Astrocyte of the spinal cord (primary cell): ENCODE measurements around the gene SFMBT1.

ENCODE experiments used
- DNase-seq: peaks from one replicate; pipeline ENCODE4 v3.0.0; 2011; ENCODE audit warnings: low read depth, low spot score
- H3K4me3 ChIP-seq: 2 replicates; pipeline ENCODE4 v1.5.1; 2011; ENCODE audit warnings: low read depth, mild to moderate bottlenecking, low read length, moderate library complexity
- in situ Hi-C: cut with HindIII; loops from 2 replicates; pipeline ENCODE4 v1.10.0; 2017; ENCODE audit warnings: low sequenced_read_pairs
- TF ChIP-seq, protein P1 (sequence below): IDR thresholded peaks from 2 replicates; pipeline ENCODE4 v1.5.1; 2012; ENCODE audit warnings: low read depth, mild to moderate bottlenecking, low read length, inconsistent platforms

SFMBT1 gene

DNA sequence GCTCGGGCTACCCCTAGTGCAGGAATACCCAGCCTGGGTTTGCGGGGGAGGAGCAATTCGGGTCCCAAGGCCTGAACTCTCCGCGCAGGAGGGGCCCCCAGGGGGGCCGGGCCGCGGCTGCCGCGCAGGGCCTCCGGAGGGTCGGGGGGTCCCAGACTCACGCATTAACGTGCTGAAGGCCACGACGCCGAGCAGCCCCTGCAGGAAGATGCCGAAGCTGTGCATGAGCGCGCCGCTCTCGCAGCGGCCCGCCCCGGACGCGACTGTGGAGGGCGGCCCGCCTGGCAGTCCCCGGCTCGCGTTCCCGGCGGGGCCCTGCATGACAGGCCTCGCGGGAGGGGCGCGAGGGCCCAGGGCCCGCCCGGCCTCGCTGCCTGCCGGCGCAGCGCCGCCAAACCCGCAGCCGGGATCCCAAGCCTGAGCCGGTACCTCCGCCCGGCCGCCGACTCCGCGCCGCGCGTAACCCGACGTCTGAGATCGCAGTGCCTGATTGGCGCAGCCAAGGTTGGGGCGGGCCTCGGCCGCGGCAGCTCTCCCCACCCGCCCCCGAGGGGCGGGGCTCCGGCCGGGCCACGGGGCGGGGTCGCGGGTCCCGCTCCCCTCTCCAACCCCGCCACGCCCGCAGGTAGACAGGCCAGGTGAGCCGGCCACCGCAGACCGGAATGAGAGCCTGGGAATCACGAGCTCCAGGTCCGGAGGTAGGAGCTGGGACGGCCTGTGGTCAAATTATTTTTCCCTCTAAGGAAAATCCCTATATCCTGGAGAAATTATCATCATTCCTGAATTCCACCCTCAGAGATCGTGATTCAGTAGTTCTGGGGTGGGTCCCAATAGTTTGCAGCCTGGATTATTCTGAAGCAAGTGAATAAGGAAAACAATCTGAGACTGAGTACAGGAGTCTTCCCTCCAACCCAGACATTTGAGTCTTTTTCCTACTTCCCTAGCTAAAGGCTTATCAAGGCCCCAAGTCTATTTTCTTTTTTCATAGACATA is 148.4 kb downstream of the SFMBT1 start, which contains the start of gene STIMATE:
Gene STIMATE, minus strand, starts transcription at position 419 of the 993 bp plus-strand sequence. Its CDS starts 98 bp downstream, at position 321.
- in situ Hi-C loops = no loop called here
- TF ChIP-seq, protein P1, sequence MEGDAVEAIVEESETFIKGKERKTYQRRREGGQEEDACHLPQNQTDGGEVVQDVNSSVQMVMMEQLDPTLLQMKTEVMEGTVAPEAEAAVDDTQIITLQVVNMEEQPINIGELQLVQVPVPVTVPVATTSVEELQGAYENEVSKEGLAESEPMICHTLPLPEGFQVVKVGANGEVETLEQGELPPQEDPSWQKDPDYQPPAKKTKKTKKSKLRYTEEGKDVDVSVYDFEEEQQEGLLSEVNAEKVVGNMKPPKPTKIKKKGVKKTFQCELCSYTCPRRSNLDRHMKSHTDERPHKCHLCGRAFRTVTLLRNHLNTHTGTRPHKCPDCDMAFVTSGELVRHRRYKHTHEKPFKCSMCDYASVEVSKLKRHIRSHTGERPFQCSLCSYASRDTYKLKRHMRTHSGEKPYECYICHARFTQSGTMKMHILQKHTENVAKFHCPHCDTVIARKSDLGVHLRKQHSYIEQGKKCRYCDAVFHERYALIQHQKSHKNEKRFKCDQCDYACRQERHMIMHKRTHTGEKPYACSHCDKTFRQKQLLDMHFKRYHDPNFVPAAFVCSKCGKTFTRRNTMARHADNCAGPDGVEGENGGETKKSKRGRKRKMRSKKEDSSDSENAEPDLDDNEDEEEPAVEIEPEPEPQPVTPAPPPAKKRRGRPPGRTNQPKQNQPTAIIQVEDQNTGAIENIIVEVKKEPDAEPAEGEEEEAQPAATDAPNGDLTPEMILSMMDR = no peak
- peak; percentile 74 for DNase-seq
- peak within 1 kb of the TSS; percentile 70 for H3K4me3 ChIP-seq

DNA sequence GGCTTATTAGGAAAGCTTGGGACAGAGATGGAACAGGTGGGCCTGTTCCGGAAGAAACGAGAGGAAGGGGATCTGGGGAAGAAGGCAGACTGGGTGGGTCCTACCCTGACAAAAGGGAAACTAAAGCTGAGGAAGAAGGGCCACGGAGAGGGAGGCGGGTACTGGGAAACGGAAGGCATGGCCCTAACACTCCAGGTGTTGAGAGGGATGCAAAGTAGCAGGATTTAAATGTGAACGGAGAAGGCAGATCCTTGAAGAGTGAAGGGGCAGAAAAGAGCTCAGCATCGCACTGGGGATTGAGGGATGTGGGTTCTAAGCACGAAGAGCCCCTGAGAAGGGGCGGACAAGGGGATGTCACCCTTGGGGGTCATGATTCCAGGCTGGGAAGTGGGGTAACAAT is 149.3 kb downstream of the SFMBT1 start:
- TF ChIP-seq, protein P1 = no peak
- no peak for DNase-seq
- H3K4me3 ChIP-seq = peak overlapping the region; percentile 70
- in situ Hi-C loops = no loop called here

DNA sequence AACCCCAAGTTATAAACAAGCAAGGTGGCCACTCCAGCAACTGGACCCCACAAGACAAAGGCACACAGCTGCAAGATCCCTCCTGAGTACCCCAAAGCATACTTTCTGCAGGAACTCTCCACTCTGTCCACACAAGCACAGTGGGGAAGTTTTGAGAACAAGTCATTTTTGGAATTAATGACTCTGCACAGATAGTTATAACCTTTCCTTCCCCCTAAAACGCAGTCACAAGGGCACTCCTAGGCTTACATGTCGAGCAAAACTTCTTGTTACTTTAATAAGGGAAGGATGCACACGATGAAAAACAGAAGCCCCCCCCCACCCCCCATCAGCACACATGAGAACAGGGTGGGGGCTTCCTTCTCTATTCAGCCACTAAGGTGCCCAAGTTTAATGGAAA is 149.7 kb downstream of the SFMBT1 start:
- TF ChIP-seq, protein P1 = no peak
- H3K4me3 ChIP-seq = peak overlapping the region; percentile 70
- in situ Hi-C loops = no loop called here
- DNase-seq = no peak

DNA sequence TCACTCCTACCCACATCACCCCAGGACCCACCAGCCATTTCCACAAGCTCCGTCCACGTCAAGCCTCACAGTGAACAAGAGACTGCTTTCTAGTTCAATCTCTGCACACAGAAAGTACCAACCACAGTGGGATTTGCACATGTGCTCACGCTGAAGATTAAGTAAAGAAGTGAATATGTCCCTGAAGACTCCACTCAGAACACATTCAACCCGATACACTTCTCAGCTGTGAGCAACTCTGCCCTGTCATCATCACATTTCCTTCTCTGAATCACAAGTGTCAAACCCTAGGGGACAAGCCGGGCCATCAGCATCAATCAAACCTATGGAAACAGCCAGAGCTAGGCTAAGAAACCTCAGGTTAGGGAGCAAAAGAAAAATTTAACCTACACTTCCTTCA is 150.5 kb downstream of the SFMBT1 start:
- in situ Hi-C loops = no loop called here
- no peak overlapping the region for H3K4me3 ChIP-seq
- no peak for DNase-seq
- TF ChIP-seq, protein P1 = no peak

DNA sequence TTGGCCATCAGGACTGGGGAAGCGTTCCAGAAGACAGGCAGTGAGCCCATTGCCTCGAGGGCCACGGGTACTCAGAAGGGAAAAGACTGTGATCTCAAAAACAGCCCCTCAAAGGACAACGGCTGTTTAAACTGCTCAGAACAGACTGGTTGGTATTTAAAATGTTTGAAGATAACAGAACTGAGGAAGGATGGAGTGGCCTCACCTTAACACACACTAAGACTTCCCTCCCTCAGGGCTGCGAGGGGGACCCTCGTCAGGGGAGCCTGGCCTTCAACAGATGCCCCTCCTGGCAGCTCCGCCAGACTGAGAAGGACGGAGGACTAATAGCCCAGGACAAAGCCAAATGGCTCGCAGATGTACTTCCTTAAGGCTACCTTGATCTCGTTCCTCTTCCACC is 151.1 kb downstream of the SFMBT1 start:
- in situ Hi-C loops = no loop called here
- H3K4me3 ChIP-seq = no peak overlapping the region
- DNase-seq = no peak
- TF ChIP-seq, protein P1 = no peak

DNA sequence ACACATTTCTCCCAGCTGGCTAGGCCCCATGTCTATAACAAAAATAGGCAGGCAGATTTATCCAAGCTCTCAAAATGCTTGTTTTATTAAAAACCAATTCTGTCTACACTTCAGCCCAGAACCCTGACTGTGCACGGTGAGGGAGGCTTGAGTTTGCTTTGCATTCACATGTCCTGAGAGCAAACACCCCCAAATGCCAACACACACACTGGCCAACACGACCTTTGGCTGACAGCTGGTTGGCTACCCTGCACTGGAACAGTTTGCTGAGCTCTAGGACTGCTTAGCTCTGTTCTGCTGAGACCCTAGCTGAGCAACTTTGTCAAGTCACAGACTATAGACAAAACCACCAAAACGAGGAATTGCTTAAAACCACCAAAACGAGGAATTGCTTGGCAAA is 152.2 kb downstream of the SFMBT1 start:
- TF ChIP-seq, protein P1 = no peak
- no peak overlapping the region for H3K4me3 ChIP-seq
- no peak for DNase-seq
- in situ Hi-C loops = no loop called here
